NCI-H2081 (cell line): ENCODE data around the gene STIM2.
A peak's percentile ranks its signal among the peaks of the same experiment; 100 is the strongest.

Source experiments
- DNase-seq, 2 experiments: peaks; one replicate each; lab custom pipeline; 2025; lab: John Stamatoyannopoulos, UW

STIM2 gene

GRCh38 chr4:27040356-27040755, 179.7 kb downstream of the STIM2 start:
- DNase-seq = no peak

GRCh38 chr4:27042411-27042810, 181.8 kb downstream of the STIM2 start:
- DNase-seq = no peak

DNA sequence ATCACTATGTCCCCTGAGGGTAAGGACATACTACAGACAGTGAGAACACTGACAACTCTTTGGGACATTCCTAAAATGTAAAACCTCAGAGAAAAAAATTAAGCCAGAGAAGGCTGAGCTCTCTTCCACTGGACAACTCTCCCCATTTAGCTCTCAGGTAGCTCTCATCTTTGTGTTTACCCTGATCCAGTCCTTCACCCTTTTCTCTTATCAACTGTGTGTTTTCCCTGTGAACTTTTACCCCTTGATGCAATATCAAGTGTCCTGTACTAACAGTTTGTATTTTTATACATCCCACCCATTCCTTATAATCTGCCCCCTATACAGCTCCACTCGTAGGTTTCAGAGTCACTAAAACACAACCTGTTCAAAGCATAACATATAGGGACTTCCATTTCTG, 182.6 kb downstream of the STIM2 start:
- no peak for DNase-seq

DNA sequence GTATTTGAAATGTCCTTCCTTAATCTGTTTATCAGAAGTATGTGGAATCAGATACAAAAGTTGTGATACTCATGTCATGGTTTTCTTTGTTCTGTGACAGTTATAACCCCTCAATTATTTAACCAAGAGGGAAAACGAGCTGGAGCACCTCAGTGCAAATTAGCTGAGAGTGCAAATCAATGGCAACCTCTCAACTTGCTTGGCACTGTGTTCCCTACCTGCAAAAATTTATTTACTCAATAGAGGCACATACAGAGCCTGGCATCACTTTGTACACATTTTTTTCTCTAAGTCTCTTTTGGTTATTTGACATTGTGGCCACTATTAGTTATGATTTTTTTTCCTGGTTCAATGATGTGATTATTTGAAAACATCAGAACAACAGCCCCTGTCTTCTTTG, 186.2 kb downstream of the STIM2 start:
- peak in 1 of 2 experiments; percentile 48 for DNase-seq

DNA sequence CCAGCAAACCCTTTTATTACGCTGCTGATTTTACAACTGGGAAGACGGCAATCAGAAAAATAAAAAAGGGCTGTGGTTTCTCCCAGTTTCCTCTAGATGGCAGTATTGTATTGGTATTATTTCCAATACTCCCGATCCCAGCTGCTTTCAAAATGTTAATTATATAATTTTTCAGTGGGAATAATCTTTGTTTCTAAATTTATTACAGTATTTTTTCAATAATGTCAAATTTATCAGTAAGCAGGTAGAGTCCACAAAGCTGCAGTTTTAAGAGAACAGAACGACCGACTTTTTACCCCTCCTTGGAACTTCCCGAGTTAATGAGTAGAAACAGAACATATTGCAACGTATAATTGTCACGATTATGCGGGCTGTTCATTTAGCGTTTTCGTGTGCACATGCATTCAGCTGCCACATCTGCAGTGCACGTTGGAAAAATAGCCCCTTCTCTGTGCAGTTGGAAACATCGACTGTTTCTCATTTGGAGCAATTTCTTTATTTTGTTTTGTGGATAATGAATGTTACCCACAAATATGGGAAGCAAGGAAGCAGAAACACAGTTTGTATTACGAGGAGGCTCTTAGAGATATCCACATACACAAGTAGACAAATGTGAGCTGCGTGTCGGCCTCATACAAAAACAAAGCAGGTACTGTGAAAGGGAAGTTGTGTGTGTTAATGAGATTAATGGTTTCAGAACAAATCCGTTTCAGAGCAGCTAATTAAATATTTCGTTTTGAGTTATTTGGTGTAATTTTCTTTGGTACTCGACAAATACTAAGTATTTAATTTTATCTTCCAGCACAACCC, 188.0 kb downstream of the STIM2 start:
- DNase-seq = peak; percentile 54 to 65

DNA sequence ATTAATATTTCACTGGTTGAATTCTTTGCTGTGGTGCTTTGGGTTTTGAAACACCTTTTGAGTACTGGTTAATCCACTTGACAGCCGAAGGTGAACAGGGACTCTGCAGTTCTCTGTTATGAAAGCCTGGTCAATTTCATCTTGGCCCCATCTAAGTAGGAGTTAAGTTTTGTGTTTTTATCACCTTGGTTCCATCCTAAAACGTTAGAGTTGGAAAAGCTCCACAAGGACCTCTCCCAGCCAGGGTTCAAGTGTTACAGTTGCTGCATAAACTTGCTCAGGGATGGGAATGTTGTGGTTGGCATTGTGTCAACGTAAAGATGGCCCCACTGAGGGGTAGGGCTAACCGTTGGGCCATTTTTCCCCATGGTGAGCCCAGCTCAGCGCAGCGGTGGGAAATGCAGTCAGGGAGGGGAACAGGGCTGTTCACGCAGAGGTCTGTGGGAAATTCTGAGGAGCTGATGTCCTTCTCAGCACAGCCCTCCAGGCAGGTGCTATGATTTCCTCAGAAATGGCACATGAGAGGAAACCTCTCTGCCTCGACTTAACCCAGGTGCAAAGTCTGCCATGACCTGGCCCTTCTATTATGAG, 188.7 kb downstream of the STIM2 start:
- no peak for DNase-seq

DNA sequence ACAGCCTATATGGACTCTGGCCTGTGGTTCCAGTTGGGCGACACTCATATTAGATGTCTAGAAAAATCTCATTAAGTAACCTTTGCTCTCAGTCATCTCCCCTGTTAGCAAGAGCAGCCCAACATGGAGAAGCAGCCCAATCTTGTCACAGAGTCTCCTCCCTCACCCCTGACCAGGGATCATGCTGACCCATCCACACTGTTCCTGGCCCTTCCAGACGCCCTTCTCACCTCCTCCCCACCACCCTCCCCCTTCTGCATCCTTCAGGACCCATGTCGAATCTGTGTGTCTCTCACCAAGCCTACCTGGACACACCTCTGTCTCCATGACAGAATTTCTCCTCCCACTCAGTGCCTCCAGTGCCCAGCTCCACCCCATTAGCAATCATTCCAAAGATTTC, 190.1 kb downstream of the STIM2 start:
- no peak for DNase-seq

- no peak for DNase-seq
These were observed 194.7 kb downstream of the STIM2 start for GRCh38 chr4:27055221-27055760.

GRCh38 chr4:27056281-27056680, 195.6 kb downstream of the STIM2 start:
- no peak for DNase-seq

GRCh38 chr4:27057053-27057452, 196.4 kb downstream of the STIM2 start:
- DNase-seq = no peak

GRCh38 chr4:27057662-27058061, 197.0 kb downstream of the STIM2 start:
- peak in 1 of 2 experiments; percentile 19 for DNase-seq

- no peak for DNase-seq
These were observed 198.3 kb downstream of the STIM2 start for GRCh38 chr4:27058819-27059406.

DNA sequence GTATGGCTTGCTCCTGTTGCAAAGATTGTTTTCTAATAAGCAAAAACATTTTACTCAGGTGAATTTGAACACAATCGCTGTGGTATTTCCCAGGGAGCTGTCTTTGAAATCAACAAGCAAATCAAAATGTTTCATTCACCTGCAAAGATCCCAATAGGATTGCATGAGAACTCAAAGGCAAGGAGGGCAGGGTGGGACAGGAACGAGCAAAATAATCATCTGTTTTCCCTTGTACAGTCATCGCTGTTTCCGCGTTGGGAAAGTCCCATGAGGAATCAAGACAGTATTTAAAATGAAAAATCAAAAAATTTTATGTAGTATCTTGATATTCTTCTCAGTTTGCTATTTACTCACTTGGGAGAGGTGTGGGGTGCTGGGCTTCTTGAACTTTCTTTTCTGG, 198.8 kb downstream of the STIM2 start:
- no peak for DNase-seq

- DNase-seq = no peak
These were observed 201.6 kb downstream of the STIM2 start for GRCh38 chr4:27062256-27062655.

DNA sequence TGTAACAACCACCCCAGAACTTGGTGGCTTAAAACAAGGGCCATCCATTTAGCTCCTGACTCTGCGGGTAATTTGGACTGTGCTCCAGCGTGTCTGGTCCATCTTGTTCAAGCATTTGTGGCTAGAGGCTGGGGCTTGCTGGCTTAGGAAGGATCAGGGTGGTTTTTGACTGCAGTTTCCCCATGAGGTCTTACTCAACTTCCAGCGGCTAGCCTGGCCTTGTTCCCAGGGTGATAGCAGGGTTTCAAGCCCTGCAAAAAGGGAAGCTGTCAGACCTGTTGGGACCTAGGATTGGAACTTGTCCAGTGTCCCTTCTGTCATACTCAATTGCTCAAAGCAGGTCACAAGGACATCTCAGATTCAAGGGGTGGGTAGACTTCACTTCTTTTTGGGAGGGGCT, 205.9 kb downstream of the STIM2 start:
- DNase-seq = no peak

DNA sequence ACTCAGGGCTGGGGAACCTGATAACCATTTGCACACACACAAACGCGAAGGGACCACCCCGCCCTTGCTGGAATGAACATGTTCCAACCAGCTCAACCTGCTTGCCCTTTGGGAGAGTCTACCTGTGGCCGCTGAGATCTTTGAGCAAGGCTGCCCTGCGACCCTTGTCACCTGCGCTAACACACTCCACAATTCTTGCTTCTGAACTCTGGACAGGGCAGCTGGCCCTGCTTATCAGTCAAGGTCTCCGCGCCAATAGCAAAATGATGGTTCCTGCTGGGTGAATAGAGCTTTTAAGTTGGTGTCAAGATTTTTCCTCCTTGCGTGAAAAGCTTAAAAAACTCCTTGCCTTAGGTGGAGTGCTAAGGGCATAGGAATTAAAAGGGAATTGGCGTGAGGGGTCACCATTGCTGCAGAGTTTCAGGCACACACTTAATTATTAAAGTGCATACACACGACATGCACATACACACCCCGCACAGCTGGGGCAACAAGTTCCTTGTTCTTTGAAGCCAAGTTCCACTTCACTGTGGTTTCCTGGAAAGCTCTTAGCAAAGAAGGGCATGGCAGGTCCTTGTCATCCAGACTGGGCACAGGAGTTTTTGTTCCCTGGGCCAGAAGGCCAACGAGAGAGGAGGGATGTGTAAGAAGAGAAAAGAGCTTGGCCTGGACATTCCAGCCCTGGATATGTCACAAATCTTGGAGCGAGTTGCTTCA, 207.7 kb downstream of the STIM2 start:
- DNase-seq = no peak
